ENCODE data around the gene LPP. TPM values are rescaled to one million over a fixed set of nuclear protein-coding genes. Genes with fewer than 3 reads are reported as not detected.

Gene LPP
- total RNA-seq, 1 donor from 2014 or later, result 97.4 TPM

- no peak for TF ChIP-seq CTCF (IDR thresholded peaks at IDR 0.05; ENCODE audit: borderline replicate concordance)
- no peak overlapping the region for H3K27ac ChIP-seq (replicated peaks)
These were observed 679.2 kb downstream of the LPP start for GRCh38 chr3:188832961-188833721.

GRCh38 chr3:188834349-188834748, 680.4 kb downstream of the LPP start:
- no peak for DNase-seq
- H3K27ac ChIP-seq (replicated peaks), result no peak overlapping the region
- no peak for TF ChIP-seq CTCF (IDR thresholded peaks at IDR 0.05; ENCODE audit: borderline replicate concordance)
- H3K27me3 ChIP-seq (ENCODE audit: low read depth), result no peaks in the 10 kb centered on the region
- H3K36me3 ChIP-seq, result no peaks in the 10 kb centered on the region
- intact Hi-C loops (cut with micrococcal nuclease), result no loop called here
- H3K4me3 ChIP-seq, result no peak overlapping the region
- H3K9me3 ChIP-seq (replicated peaks), result peaks cover 3% of the 10 kb centered on the region
- peaks cover 21% of the 10 kb centered on the region for H3K4me1 ChIP-seq

More at GRCh38 chr3:188832961-188833721, 679.2 kb downstream of the LPP start:
- DNase-seq, result no peak
- intact Hi-C loops (cut with micrococcal nuclease), result no loop called here
- Histone ChIP-seq H3K9me3 (replicated peaks) (no peaks in the 10 kb centered on the region), H3K27me3 (ENCODE audit: low read depth) (no peaks in the 10 kb centered on the region), H3K4me1 (peaks cover 21% of the 10 kb centered on the region), H3K36me3 (no peaks in the 10 kb centered on the region), H3K4me3 (no peak overlapping the region)

DNA sequence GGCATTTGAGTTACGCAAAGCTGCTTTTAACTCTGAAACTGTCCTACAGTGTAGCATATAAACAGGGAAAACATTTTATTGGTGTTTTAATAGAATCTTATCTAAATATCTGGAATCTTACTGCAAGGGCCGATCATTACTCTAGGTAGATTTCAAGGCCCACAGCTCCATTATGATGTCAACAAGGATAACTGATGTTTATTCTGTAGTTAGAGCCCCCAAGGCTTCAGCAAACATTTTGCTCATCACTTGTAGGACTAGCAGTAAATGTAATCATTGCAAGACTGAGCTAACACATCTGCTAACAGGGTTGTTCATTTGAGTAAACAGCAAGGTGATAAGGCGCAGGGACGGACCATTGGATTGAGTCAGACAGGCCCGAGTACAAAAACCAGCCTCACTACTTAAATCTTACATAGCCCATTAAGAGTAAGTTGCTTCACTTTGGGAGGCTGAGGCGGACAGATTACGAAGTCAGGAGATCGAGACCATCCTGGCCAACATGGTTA, 685.3 kb downstream of the LPP start:
- no peak for TF ChIP-seq CTCF (IDR thresholded peaks at IDR 0.05; ENCODE audit: borderline replicate concordance)
- Histone ChIP-seq H3K9me3 (replicated peaks) (peaks cover 3% of the 10 kb centered on the region), H3K36me3 (no peaks in the 10 kb centered on the region), H3K4me1 (peaks cover 7% of the 10 kb centered on the region), H3K27ac (replicated peaks) (no peak overlapping the region), H3K27me3 (ENCODE audit: low read depth) (no peaks in the 10 kb centered on the region), H3K4me3 (no peak overlapping the region)
- intact Hi-C loops (cut with micrococcal nuclease), result no loop called here
- DNase-seq, result no peak

DNA sequence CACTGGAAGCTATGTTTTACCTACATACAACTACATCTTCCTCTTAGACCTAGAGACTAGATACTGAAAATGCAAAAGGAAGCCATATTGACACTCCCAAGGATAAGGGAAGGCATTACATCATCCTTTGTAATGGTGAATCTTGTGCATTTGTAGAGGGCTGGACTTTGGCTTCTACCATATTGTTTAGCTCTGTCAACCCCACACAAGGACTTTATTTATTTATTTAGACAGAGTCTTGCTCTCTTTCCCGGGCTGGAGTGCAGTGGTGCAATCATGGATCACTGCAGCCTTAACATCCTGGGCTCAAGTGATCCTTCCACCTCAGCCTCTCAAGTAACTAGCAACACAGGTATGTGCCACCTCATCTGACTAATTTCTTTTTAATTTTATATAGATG, 686.3 kb downstream of the LPP start:
- DNase-seq, result no peak
- intact Hi-C loops (cut with micrococcal nuclease), result no loop called here
- H3K27me3 ChIP-seq (ENCODE audit: low read depth), result no peaks in the 10 kb centered on the region
- no peak overlapping the region for H3K4me3 ChIP-seq
- no peak for TF ChIP-seq CTCF (IDR thresholded peaks at IDR 0.05; ENCODE audit: borderline replicate concordance)
- H3K9me3 ChIP-seq (replicated peaks), result peaks cover 3% of the 10 kb centered on the region
- H3K36me3 ChIP-seq, result no peaks in the 10 kb centered on the region
- peaks cover 11% of the 10 kb centered on the region for H3K4me1 ChIP-seq
- no peak overlapping the region for H3K27ac ChIP-seq (replicated peaks)

DNA sequence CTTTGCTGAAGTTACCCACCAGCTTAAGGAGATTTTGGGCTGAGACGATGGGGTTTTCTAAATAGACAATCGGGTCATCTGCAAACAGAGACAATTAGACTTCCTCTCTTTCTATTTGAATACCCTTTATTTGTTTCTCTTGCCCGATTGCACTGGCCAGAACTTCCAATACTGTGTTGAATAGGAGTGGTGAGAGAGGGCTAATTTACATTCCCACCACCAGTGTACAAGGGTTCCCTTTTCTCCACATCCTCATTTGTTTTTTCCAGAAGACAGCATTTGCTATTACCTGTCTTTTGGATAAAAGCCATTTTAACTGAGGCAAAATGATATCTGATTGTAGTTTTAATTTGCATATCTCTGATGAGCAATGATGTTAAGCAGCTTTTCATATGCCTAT, 687.9 kb downstream of the LPP start:
- Histone ChIP-seq H3K9me3 (replicated peaks) (peaks cover 3% of the 10 kb centered on the region), H3K4me1 (peaks cover 16% of the 10 kb centered on the region), H3K27me3 (ENCODE audit: low read depth) (no peaks in the 10 kb centered on the region), H3K36me3 (no peaks in the 10 kb centered on the region), H3K4me3 (no peak overlapping the region), H3K27ac (replicated peaks) (no peak overlapping the region)
- TF ChIP-seq CTCF (IDR thresholded peaks at IDR 0.05; ENCODE audit: borderline replicate concordance), result no peak
- no peak for DNase-seq
- intact Hi-C loops (cut with micrococcal nuclease), result no loop called here
